Right lobe of liver (tissue), 4 donors: ENCODE measurements around the gene GUCD1.

Experiments used
- CTCF ChIP-seq, 4 donors: fragments of 200-600 bp in 3 of 4; fragments of 450-650 bp in 1 of 4; IDR thresholded peaks; one replicate each; pipeline versions ENCODE4 v1.5.1 to v1.8.0; 2016 to 2022; ENCODE audit warnings: antibody characterized with exemption in 4 of 4, mild to moderate bottlenecking in 2 of 4
- POLR2A ChIP-seq: fragments of 450-650 bp; IDR thresholded peaks from one replicate; pipeline ENCODE4 v1.6.1; 2017; ENCODE audit warnings: antibody characterized with exemption, mild to moderate bottlenecking
- donor health status: DM: no; HTN: no; CAD: no.
- donor health status: DM: no; HTN: no; CAD: no.
- donor health status: DM: no; HTN: yes; CAD: no.

GRCh38 chr22:24495365-24495675 lies 59.6 kb downstream of the GUCD1 start:
- TF ChIP-seq CTCF (IDR thresholded peaks at IDR 0.05) (no peak), POLR2A (no peak)
